ENCODE measurements around the gene YJEFN3. TPM values are rescaled to one million over a fixed set of nuclear protein-coding genes. Genes with fewer than 3 reads are reported as not detected.

Gene YJEFN3
- total RNA-seq, 1 experiment from 2014 or later, result 25.3 TPM

- TF ChIP-seq SP1 (IDR thresholded peaks at IDR 0.05; ENCODE audit: low read depth) (no peak), JUND (IDR thresholded peaks at IDR 0.05) (no peak), CBX3 (IDR thresholded peaks at IDR 0.05; ENCODE audit: low read depth) (no peak), EZH2phosphoT487 (IDR thresholded peaks at IDR 0.05; ENCODE audit: borderline replicate concordance) (no peak), ZFX (IDR thresholded peaks at IDR 0.05) (no peak), EZH2 (IDR thresholded peaks at IDR 0.05) (no peak), TCF7L2 (IDR thresholded peaks at IDR 0.05; ENCODE audit: borderline replicate concordance, extremely low read depth, insufficient read depth, insufficient read length) (no peak), SIN3A (IDR thresholded peaks at IDR 0.05; ENCODE audit: low read depth) (no peak)
- TF ChIP-seq, protein P1, sequence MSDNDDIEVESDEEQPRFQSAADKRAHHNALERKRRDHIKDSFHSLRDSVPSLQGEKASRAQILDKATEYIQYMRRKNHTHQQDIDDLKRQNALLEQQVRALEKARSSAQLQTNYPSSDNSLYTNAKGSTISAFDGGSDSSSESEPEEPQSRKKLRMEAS (IDR thresholded peaks at IDR 0.05), result no peak
- intact Hi-C loops (cut with micrococcal nuclease), result no loop called here
- Histone ChIP-seq H3K9me2 (ENCODE audit: insufficient read depth) (no peaks in the 10 kb centered on the region), H3K4me2 (ENCODE audit: low read length) (no peak overlapping the region), H3K27me3 (ENCODE audit: insufficient read depth, low read length) (no peaks in the 10 kb centered on the region), H3K36me3 (ENCODE audit: control insufficient read depth in 1 of 2, insufficient read depth in 2 of 2, low read length in 2 of 2) (peaks cover 15 to 18% of the 10 kb centered on the region in 2 experiments; a peak in 3 of 4 replicates), H3K9me3 (ENCODE audit: control insufficient read depth in 1 of 2, insufficient read depth in 1 of 2, low read depth in 1 of 2, low read length in 2 of 2) (no peaks in the 10 kb centered on the region), H4K20me1 (ENCODE audit: insufficient read depth) (no peaks in the 10 kb centered on the region), H2AFZ (ENCODE audit: low read depth, low read length, poor library complexity, severe bottlenecking) (no peak overlapping the region), H3K4me1 (ENCODE audit: control insufficient read depth in 1 of 2, insufficient read depth in 2 of 2, low read length in 2 of 2) (peaks cover 5 to 8% of the 10 kb centered on the region in 2 experiments), H3K27ac (ENCODE audit: low read depth, low read length) (no peak overlapping the region), H3K9ac (ENCODE audit: low read length) (no peak overlapping the region), H3K79me2 (ENCODE audit: insufficient read depth, low read length) (peaks cover 98% of the 10 kb centered on the region), H3K4me3 (replicated peaks in 1 of 2; ENCODE audit: low read depth in 1 of 2, low read length in 2 of 2) (no peak overlapping the region)
- no TSS peak for BruUV-seq (replicated peaks)
- CTCF ChIA-PET, result no interaction called here
- ATAC-seq (no peak), DNase-seq (ENCODE audit: low read depth, low spot score) (no peak)
- POLR2A ChIA-PET, result no interaction called here
- RAD21 ChIA-PET (ENCODE audit: low non-redundant PET in 1 of 2, low total read pairs in 2 of 2, uncharacterized antibody in 2 of 2, unreplicated experiment in 2 of 2), result no interaction called here
Observed at GRCh38 chr19:19520989-19521388, 7.7 kb upstream of the YJEFN3 start.

DNA sequence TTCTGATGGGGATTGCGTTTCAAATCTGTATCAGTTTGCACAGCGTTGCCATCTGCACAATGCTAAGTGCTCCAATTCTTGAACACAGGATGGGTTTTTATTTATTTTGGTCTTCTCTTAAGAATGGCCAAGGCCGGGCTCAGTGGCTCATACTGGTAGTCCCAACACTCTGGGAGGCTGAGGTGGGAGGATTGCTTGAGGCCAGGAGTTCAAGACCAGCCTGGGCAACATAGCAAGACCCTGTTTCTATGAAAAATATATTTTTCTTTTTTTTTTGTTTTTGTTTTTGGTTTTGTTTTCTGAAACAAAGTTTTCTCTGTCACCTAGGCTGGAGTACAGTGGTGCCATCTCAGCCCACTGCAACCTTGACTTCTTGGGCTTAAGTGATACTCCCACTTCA lies 5.5 kb upstream of the YJEFN3 start:
- BruUV-seq (replicated peaks), result no TSS peak
- TF ChIP-seq YY1 (IDR thresholded peaks at IDR 0.05; ENCODE audit: extremely low read depth, insufficient replicate concordance, low read depth, low read length) (no peak), RAD21 (IDR thresholded peaks at IDR 0.05; ENCODE audit: low read depth) (no peak), POLR2A (IDR thresholded peaks at IDR 0.05; ENCODE audit: borderline replicate concordance, extremely low read depth, insufficient read depth, insufficient read length) (no peak), CBX3 (IDR thresholded peaks at IDR 0.05; ENCODE audit: low read depth) (no peak), ELF1 (IDR thresholded peaks at IDR 0.05; ENCODE audit: borderline replicate concordance, low read depth) (no peak), EGR1 (IDR thresholded peaks at IDR 0.05; ENCODE audit: low read depth) (no peak), SP1 (IDR thresholded peaks at IDR 0.05; ENCODE audit: low read depth) (no peak), ZFX (IDR thresholded peaks at IDR 0.05) (no peak), JUND (IDR thresholded peaks at IDR 0.05) (no peak), SIN3A (IDR thresholded peaks at IDR 0.05; ENCODE audit: low read depth) (no peak), POLR2AphosphoS5 (IDR thresholded peaks at IDR 0.05; ENCODE audit: low read depth, low read length) (no peak), EZH2phosphoT487 (IDR thresholded peaks at IDR 0.05; ENCODE audit: borderline replicate concordance) (no peak), FOSL1 (IDR thresholded peaks at IDR 0.05; ENCODE audit: low read depth) (no peak), ZBTB33 (IDR thresholded peaks at IDR 0.05; ENCODE audit: extremely low read depth, insufficient replicate concordance, low read length) (no peak), ATF3 (IDR thresholded peaks at IDR 0.05) (no peak)

More for the DNA sequence above, 5.5 kb upstream of the YJEFN3 start:
- no peaks in the 10 kb centered on the region for H3K4me1 ChIP-seq (ENCODE audit: control insufficient read depth in 1 of 2, insufficient read depth in 2 of 2, low read length in 2 of 2)
- no peaks in the 10 kb centered on the region for H3K9me3 ChIP-seq (ENCODE audit: control insufficient read depth in 1 of 2, insufficient read depth in 1 of 2, low read depth in 1 of 2, low read length in 2 of 2)
- intact Hi-C loops (cut with micrococcal nuclease), result no loop called here
- CTCF ChIA-PET, result no interaction called here
- peaks cover 80% of the 10 kb centered on the region for H3K79me2 ChIP-seq (ENCODE audit: insufficient read depth, low read length)
- no peak overlapping the region for H3K27ac ChIP-seq (ENCODE audit: low read depth, low read length)
- POLR2A ChIA-PET, result no interaction called here
- RAD21 ChIA-PET (ENCODE audit: low non-redundant PET in 1 of 2, low total read pairs in 2 of 2, uncharacterized antibody in 2 of 2, unreplicated experiment in 2 of 2), result no interaction called here
- H3K9ac ChIP-seq (ENCODE audit: low read length), result no peak overlapping the region
- no peaks in the 10 kb centered on the region for H3K9me2 ChIP-seq (ENCODE audit: insufficient read depth)
- no peaks in the 10 kb centered on the region for H3K27me3 ChIP-seq (ENCODE audit: insufficient read depth, low read length)
- ATAC-seq, result no peak
- H3K4me3 ChIP-seq (replicated peaks in 1 of 2; ENCODE audit: low read depth in 1 of 2, low read length in 2 of 2), result no peak overlapping the region
- DNase-seq (ENCODE audit: low read depth, low spot score), result no peak
- H3K36me3 ChIP-seq (ENCODE audit: control insufficient read depth in 1 of 2, insufficient read depth in 2 of 2, low read length in 2 of 2), result peaks cover 15 to 20% of the 10 kb centered on the region in 2 experiments; a peak in 3 of 4 replicates
- no peak overlapping the region for H3K4me2 ChIP-seq (ENCODE audit: low read length)
- H2AFZ ChIP-seq (ENCODE audit: low read depth, low read length, poor library complexity, severe bottlenecking), result no peak overlapping the region
- no peaks in the 10 kb centered on the region for H4K20me1 ChIP-seq (ENCODE audit: insufficient read depth)
